Fibroblast of lung (primary cell): Measurements from ENCODE around the gene CDV3. TPM values are rescaled to one million over a fixed set of nuclear protein-coding genes. Genes with fewer than 3 reads are reported as not detected.
A peak's percentile ranks its signal among the peaks of the same experiment; 100 is the strongest.

Experiments used
- DNase-seq, 2 donors: peaks; one replicate each; pipeline versions ENCODE4 v3.0.0 to v3.0.0-alpha.2; 2010; ENCODE audit warnings: low read depth in 2 of 2
- H2AFZ ChIP-seq: 2 replicates; pipeline ENCODE4 v1.5.1; 2012; ENCODE audit warnings: low read length, control low read depth, inconsistent platforms
- H3K27ac ChIP-seq: 2 replicates; pipeline ENCODE4 v1.5.1; 2011; ENCODE audit warnings: low read length, control low read depth; ENCODE audit not compliant: insufficient read depth
- H3K27me3 ChIP-seq: 2 replicates; pipeline ENCODE4 v1.5.1; 2011; ENCODE audit warnings: mild to moderate bottlenecking, low read length; ENCODE audit not compliant: control insufficient read depth, insufficient read depth
- H3K36me3 ChIP-seq: 2 replicates; pipeline ENCODE4 v1.5.1; 2011; ENCODE audit warnings: low read length; ENCODE audit not compliant: control insufficient read depth, insufficient read depth
- H3K4me1 ChIP-seq: 2 replicates; pipeline ENCODE4 v1.5.1; 2011; ENCODE audit warnings: low read length; ENCODE audit not compliant: control insufficient read depth, insufficient read depth; ENCODE audit errors: extremely low read depth
- H3K4me2 ChIP-seq: 2 replicates; pipeline ENCODE4 v1.5.1; 2011; ENCODE audit warnings: low read length, control low read depth; ENCODE audit not compliant: insufficient read depth; ENCODE audit errors: extremely low read depth
- H3K4me3 ChIP-seq, 4 experiments: fragments of 200-600 bp in 1 of 4; sonication (generic) in 1 of 4; replicated peaks in 1 of 4; 2 replicates each; pipeline ENCODE4 v1.5.1; 2011 to 2016; ENCODE audit warnings: low read length in 4 of 4, low read depth in 3 of 4, mild to moderate bottlenecking in 3 of 4, control low read depth in 2 of 4, inconsistent platforms in 1 of 4, mixed read lengths in 1 of 4; ENCODE audit not compliant: insufficient read depth in 1 of 4; ENCODE audit errors: control extremely low read depth in 1 of 4
- H3K79me2 ChIP-seq: 2 replicates; pipeline ENCODE4 v1.5.1; 2012; ENCODE audit warnings: mild to moderate bottlenecking, low read length, inconsistent platforms; ENCODE audit not compliant: control insufficient read depth, insufficient read depth
- H3K9ac ChIP-seq: 2 replicates; pipeline ENCODE4 v1.5.1; 2011; ENCODE audit warnings: mild to moderate bottlenecking, low read length, control low read depth; ENCODE audit not compliant: insufficient read depth
- H3K9me3 ChIP-seq: 2 replicates; pipeline ENCODE4 v1.5.1; 2012; ENCODE audit warnings: low read depth, low read length; ENCODE audit not compliant: control insufficient read depth, insufficient read depth
- H4K20me1 ChIP-seq: 2 replicates; pipeline ENCODE4 v1.5.1; 2011; ENCODE audit warnings: low read length; ENCODE audit not compliant: control insufficient read depth, insufficient read depth; ENCODE audit errors: extremely low read depth
- CTCF ChIP-seq, 2 donors: IDR thresholded peaks in 1 of 2; conservative IDR thresholded peaks in 1 of 2; 1 replicate in 1 of 2; 2 replicates in 1 of 2; pipeline ENCODE4 v1.5.1; 2011 to 2012; ENCODE audit warnings: low read length in 2 of 2, control low read depth in 1 of 2, inconsistent platforms in 1 of 2, low read depth in 1 of 2, mild to moderate bottlenecking in 1 of 2
- EZH2 ChIP-seq: IDR thresholded peaks from 2 replicates; pipeline ENCODE4 v1.5.1; 2012; ENCODE audit warnings: low read length, control low read depth, mild to moderate bottlenecking; ENCODE audit errors: missing control alignments
- polyA plus RNA-seq, 2 donors: library from polyadenylated mRNA; depleted of rRNA in 1 of 2; stranded (reverse) in 1 of 2; unstranded in 1 of 2; fragments of >200 nt; gene quantifications; 2 replicates each; pipeline ENCODE4 v1.2.1, GENCODE V29; 2011 to 2012; ENCODE audit warnings: missing spikeins in 1 of 2
- total RNA-seq: library from RNA; depleted of rRNA; stranded (reverse); fragments of >200 nt; gene quantifications from 2 replicates; pipeline ENCODE4 v1.2.1, GENCODE V29; 2014

The CDV3 gene
- total and polyA plus RNA-seq, 2 donors (not counting 1 experiment from before 2014, with no cell fraction given): 185 to 218 TPM

- H3K4me1 ChIP-seq: peaks cover 9% of the 10 kb centered on the region
- no peaks in the 10 kb centered on the region for H3K79me2 ChIP-seq
- H2AFZ ChIP-seq: no peak overlapping the region
- H3K4me3 ChIP-seq: no peak overlapping the region
- H3K4me2 ChIP-seq: no peak overlapping the region
- H3K9me3 ChIP-seq: no peaks in the 10 kb centered on the region
- H4K20me1 ChIP-seq: no peaks in the 10 kb centered on the region
- TF ChIP-seq EZH2 (no peak), CTCF (conservative IDR thresholded peaks at IDR 0.05 in 1 of 2, IDR thresholded peaks at IDR 0.05 in 1 of 2; ENCODE audit: low read depth in 1 of 2, low read length in 2 of 2) (no peak)
- H3K27ac ChIP-seq: no peak overlapping the region
- H3K27me3 ChIP-seq: no peaks in the 10 kb centered on the region
- H3K36me3 ChIP-seq: no peaks in the 10 kb centered on the region
- no peak overlapping the region for H3K9ac ChIP-seq
- no peak for DNase-seq
Observed at GRCh38 chr3:133563816-133564215, 9.7 kb upstream of the CDV3 start.

GRCh38 chr3:133568294-133569014 is 5.0 kb upstream of the CDV3 start:
- no peaks in the 10 kb centered on the region for H3K36me3 ChIP-seq
- peak overlapping the region; percentile 52 for H3K4me2 ChIP-seq
- no peaks in the 10 kb centered on the region for H3K79me2 ChIP-seq
- no peak overlapping the region for H3K4me3 ChIP-seq
- no peak overlapping the region for H2AFZ ChIP-seq
- H3K4me1 ChIP-seq: peaks cover 35% of the 10 kb centered on the region
- peak overlapping the region; percentile 80 for H3K27ac ChIP-seq
- no peak for TF ChIP-seq CTCF (conservative IDR thresholded peaks at IDR 0.05 in 1 of 2, IDR thresholded peaks at IDR 0.05 in 1 of 2; ENCODE audit: low read depth in 1 of 2, low read length in 2 of 2)
- no peak for TF ChIP-seq EZH2
- H3K9ac ChIP-seq: no peak overlapping the region
- no peaks in the 10 kb centered on the region for H3K27me3 ChIP-seq
- H4K20me1 ChIP-seq: no peaks in the 10 kb centered on the region
- DNase-seq: peak; percentile 90 to 97
- H3K9me3 ChIP-seq: no peaks in the 10 kb centered on the region

DNA sequence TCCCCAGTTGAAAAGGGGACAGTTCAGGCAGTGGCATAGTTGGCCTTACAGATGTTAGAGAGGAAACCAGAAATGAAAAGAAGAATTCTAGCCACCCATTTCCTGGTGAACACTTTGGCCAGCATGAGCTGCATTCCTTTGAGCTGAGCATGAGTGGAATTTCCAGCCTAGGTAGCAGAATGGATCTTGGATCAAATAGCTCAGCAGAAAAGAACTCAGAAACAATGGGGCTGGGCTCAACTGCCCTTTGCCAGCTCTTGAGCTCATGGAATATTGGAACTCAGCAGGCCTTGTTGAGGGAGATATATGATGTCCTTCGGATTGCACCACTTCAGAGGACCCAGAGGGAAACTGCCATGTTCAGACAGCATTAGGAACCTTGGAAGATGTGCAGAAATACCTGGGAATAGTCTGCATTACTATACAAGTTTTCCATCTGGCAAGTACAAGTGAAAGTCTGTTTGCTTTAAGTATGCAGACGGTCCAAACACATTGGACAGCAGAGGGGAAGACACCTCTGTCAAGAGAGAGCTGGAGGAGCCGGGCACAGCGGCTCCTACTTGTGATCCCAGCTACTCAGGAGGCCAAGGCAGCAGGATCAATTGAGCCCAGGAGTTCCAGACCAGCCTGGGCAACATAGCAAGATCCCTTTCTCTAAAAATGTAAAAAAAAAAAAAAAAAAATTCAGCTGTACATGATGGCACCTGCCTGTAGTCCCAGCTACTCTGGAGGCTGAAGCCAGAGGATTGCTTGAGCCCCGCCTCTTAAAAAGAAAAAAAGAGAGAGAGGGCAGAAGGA is 3.1 kb upstream of the CDV3 start:
- no peaks in the 10 kb centered on the region for H3K9me3 ChIP-seq
- peak overlapping the region; percentile 6 for H3K4me2 ChIP-seq
- DNase-seq: peak; percentile 57 to 96
- H4K20me1 ChIP-seq: no peaks in the 10 kb centered on the region
- peak overlapping the region; percentile 80 for H3K27ac ChIP-seq
- no peak overlapping the region for H2AFZ ChIP-seq
- H3K36me3 ChIP-seq: no peaks in the 10 kb centered on the region
- TF ChIP-seq CTCF (conservative IDR thresholded peaks at IDR 0.05 in 1 of 2, IDR thresholded peaks at IDR 0.05 in 1 of 2; ENCODE audit: low read depth in 1 of 2, low read length in 2 of 2): no peak
- TF ChIP-seq EZH2: no peak
- H3K4me3 ChIP-seq: no peak overlapping the region
- H3K4me1 ChIP-seq: peaks cover 35% of the 10 kb centered on the region
- H3K27me3 ChIP-seq: no peaks in the 10 kb centered on the region
- H3K9ac ChIP-seq: no peak overlapping the region
- peaks cover 11% of the 10 kb centered on the region for H3K79me2 ChIP-seq
